HEK293T (cell line): Measurements from ENCODE around the gene CALHM3.

Source experiments
- ARNT ChIP-seq: fragments of 450-650 bp; IDR thresholded peaks from 2 replicates; pipeline ENCODE4 v1.6.1; 2017; ENCODE audit warnings: mild to moderate bottlenecking
- BHLHE40 ChIP-seq: fragments of 450-650 bp; IDR thresholded peaks from 2 replicates; pipeline ENCODE4 v1.6.1; 2016; ENCODE audit warnings: mild to moderate bottlenecking, moderate library complexity, borderline replicate concordance
- FOXA1 ChIP-seq: fragments of 450-650 bp; IDR thresholded peaks from 2 replicates; pipeline ENCODE4 v1.6.1; 2016; ENCODE audit warnings: mild to moderate bottlenecking
- FOXM1 ChIP-seq: fragments of 450-650 bp; IDR thresholded peaks from 2 replicates; pipeline ENCODE4 v1.6.1; 2017; ENCODE audit warnings: mild to moderate bottlenecking, borderline replicate concordance
- HDGF ChIP-seq: fragments of 450-650 bp; IDR thresholded peaks from 2 replicates; pipeline ENCODE4 v1.6.1; 2017; ENCODE audit warnings: antibody characterized with exemption, borderline replicate concordance
- L3MBTL2 ChIP-seq: fragments of 450-650 bp; conservative IDR thresholded peaks from 2 replicates; pipeline ENCODE4 v1.6.1; 2016; ENCODE audit warnings: mild to moderate bottlenecking
- LEF1 ChIP-seq: fragments of 450-650 bp; IDR thresholded peaks from 2 replicates; pipeline ENCODE4 v1.6.1; 2017; ENCODE audit warnings: mild to moderate bottlenecking, borderline replicate concordance
- NFRKB ChIP-seq: fragments of 450-650 bp; IDR thresholded peaks from 2 replicates; pipeline ENCODE4 v1.6.1; 2016; ENCODE audit warnings: mild to moderate bottlenecking, moderate library complexity
- SP1 ChIP-seq: fragments of 450-650 bp; IDR thresholded peaks from 2 replicates; pipeline ENCODE4 v1.6.1; 2017
- SUZ12 ChIP-seq: fragments of 450-650 bp; IDR thresholded peaks from 2 replicates; pipeline ENCODE4 v1.6.1; 2016; ENCODE audit warnings: mild to moderate bottlenecking
- TARDBP ChIP-seq: fragments of 450-650 bp; IDR thresholded peaks from 2 replicates; pipeline ENCODE4 v1.6.1; 2016
- TF ChIP-seq, protein P1 (sequence below): fragments of 450-650 bp; IDR thresholded peaks from 2 replicates; pipeline ENCODE4 v1.6.1; 2016

DNA sequence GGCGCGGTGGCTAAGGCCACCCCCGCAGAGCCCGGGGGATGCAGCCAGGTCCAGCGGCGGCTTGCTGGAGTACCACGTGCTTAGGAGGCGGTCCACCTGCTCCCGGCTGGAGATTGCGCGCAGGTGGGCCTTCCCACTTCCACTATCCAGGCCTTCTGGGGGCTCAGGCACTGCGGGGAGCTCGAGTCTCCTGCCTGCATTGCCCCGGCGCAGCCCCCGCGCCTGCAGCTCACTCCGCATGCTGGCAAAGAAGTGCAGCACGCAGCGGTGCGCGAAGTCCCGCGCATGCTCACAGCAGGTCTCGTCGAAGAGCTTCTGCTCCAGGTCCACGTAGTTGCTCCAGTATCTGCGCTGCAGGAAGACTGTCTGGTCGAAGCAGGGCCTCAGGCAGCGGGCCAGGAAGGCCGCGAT lies 5.8 kb downstream of the CALHM3 start:
- TF ChIP-seq L3MBTL2 (no peak), NFRKB (no peak), FOXA1 (no peak), HDGF (no peak), SUZ12 (no peak), FOXM1 (no peak), BHLHE40 (no peak), SP1 (no peak), LEF1 (no peak), ARNT (no peak), TARDBP (no peak)
- TF ChIP-seq, protein P1, sequence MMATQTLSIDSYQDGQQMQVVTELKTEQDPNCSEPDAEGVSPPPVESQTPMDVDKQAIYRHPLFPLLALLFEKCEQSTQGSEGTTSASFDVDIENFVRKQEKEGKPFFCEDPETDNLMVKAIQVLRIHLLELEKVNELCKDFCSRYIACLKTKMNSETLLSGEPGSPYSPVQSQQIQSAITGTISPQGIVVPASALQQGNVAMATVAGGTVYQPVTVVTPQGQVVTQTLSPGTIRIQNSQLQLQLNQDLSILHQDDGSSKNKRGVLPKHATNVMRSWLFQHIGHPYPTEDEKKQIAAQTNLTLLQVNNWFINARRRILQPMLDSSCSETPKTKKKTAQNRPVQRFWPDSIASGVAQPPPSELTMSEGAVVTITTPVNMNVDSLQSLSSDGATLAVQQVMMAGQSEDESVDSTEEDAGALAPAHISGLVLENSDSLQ = no peak
